GM19328 (cell line): ENCODE results near the gene UTP11.

ENCODE experiments used
- ATAC-seq: cut with Tn5 transposase; IDR thresholded peaks from one replicate; pipeline ENCODE4 v1.9.1; 2021; ENCODE audit warnings: mild to moderate bottlenecking, moderate library complexity; ENCODE audit not compliant: unreplicated experiment

UTP11 gene

DNA sequence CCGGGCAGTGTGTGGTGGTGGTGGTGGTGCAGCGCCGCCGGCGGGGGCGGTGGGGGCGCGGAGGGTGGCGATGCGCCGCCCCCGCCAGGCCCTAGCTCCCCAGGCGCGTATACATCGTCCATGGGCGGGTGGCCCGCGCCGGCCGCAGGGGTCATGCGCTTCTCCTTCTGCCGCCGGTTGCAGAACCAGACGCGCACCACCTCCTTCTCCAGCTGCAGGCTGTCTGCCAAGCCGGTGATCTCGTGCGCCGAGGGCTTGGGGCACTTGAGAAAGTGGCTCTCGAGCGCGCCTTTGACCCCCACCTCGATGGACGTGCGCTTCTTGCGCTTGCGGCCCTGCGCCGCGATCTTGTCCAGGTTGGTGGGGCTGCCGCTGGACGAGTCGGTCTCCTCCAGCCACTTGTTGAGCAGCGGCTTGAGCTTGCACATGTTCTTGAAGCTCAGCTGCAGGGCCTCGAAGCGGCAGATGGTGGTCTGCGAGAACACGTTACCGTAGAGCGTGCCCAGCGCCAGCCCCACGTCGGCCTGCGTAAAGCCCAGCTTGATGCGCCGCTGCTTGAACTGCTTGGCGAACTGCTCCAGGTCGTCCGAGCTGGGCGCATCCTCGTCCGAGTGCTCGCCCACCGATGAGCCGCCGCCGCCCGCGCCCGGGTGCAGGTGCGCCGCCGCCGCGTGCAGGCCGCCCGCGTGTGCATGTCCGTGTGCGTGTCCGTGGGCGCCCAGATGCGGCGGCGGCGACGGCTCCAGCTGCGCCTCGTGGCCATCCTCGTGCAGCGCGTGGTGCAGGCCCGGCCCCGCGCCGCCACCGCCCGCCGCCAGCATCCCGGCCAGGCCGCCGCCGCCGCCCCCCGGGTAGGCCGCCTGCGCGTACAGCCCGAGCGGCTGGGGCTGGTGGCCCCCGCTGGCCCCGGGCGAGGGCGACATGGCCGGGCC is 33.1 kb downstream of the UTP11 start:
- ATAC-seq = peak; percentile 8

- ATAC-seq = no peak
Observed at GRCh38 chr1:38046333-38046883, 33.9 kb downstream of the UTP11 start, which contains the start of gene POU3F1. TSS of gene POU3F1 (minus strand) at chr1:38046793. CDS start at chr1:38046743, 50 bp downstream.

- ATAC-seq = peak; percentile 57
Observed at GRCh38 chr1:38046884-38047602, 34.5 kb downstream of the UTP11 start.

- ATAC-seq = no peak
Observed at GRCh38 chr1:38047603-38048141, 35.1 kb downstream of the UTP11 start.

- ATAC-seq = no peak
Observed at GRCh38 chr1:38050397-38051078, 38.0 kb downstream of the UTP11 start.

- ATAC-seq = no peak
Observed at GRCh38 chr1:38051079-38051543, 38.6 kb downstream of the UTP11 start.

- ATAC-seq = no peak
Observed at GRCh38 chr1:38052750-38053415, 40.3 kb downstream of the UTP11 start.

DNA sequence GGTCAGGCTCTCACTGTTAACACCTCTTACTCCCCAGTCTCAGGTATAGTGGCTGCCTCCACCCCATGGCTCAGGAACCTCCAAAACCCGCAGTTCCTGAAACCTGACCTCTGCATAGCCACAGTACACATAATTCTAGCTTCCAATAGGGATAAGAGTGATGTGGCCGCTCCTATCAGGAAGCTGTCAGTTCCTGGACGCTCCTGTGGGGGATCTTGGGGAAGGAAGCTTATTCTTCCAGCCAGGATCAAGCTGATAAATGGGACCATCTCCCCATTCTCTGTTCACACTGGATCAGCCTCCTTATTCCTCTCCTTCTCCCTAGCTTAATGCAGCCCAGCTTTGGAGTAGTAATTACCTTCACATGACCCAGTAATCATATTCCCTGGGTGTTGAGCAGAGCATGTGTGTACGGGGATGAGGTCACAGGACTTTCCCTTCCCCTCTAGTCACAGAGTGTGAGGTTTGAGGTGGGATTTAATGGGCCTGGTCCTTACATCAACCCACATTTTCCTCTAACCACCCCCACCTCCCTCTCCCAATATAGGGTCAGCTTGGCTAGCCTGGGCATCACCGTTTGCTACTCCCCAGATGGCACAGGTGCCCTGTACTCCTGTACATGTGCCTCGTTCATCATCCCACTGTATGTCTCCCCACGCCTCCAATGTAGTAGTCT is 41.0 kb downstream of the UTP11 start:
- ATAC-seq = no peak

GRCh38 chr1:38055398-38055797 is 42.9 kb downstream of the UTP11 start:
- no peak for ATAC-seq

- ATAC-seq = no peak
Observed at GRCh38 chr1:38055965-38056364, 43.4 kb downstream of the UTP11 start.

DNA sequence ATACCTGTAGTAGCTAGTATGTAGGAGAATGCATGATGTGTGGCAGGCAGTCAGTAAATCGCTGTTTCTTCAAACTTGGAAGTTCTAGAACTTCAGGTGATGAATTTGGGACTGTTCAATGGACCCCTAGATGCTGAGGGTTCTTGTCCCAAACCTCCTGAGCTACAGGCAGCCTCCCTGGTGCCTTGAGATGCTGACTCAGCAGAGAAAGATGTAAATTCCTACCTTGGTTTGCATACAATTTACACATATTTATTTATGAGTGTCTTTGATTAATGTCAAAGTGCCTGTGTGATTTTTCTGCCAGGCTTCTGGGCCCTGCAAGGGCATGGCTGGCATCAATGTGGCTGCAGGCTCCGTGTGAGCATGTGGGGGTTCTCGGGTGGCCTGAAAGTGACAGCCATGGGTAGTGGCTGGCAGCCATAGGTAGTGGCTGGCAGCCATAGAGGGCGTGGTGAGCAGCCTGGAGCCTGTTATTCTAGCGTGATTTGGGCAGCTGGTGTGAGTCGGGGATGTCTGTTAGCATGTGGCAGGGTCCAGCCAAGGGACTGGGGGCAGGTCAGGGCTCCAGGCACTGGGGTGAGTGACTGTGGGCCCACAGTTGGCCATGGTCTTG is 47.2 kb downstream of the UTP11 start:
- ATAC-seq = no peak

- ATAC-seq = no peak
Observed at GRCh38 chr1:38060498-38060897, 48.0 kb downstream of the UTP11 start.

GRCh38 chr1:38061290-38061689 is 48.8 kb downstream of the UTP11 start:
- no peak for ATAC-seq

DNA sequence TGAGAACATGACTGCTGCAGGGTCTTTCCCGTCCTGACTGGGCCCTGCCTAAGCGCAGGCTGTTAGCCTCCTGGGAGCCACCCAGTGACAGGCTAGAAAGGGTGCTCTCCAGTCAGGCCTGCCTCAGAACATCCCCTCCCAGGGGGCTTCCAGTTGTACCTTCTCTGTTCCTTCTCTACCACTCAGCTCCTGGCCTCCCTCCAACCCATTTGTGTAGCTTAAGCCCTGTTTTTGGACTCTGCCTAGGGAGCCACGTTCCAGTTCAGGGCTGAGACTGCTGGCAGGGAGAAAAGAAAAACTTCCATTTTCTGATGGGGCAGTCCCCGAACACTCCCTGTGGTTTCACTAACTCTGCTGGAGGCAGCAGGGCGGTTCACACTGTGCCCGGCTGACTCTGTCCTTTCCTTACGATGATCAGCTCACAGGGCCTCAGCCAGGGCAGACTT is 49.4 kb downstream of the UTP11 start:
- no peak for ATAC-seq

GRCh38 chr1:38062361-38063288 is 50.1 kb downstream of the UTP11 start:
- ATAC-seq = no peak

DNA sequence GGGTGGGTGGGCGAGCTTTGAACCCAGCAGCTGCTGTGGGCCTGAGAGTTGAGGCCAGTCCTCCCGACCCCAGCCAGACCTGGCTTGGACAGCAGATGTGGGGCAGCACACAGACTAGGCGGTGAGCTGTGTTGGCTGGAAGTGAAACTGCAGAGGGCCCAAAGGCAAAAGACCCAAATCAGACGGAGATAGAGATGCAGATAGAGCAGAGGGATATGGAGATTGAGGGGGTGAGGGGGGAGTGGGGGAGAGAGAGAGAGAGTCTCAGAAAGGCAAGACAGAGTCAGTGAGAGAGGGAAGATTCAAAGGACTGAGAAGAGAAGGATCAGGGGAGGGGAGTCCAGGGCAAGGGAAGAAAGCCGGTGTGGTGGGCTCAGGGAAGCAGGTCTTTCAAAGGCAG is 51.1 kb downstream of the UTP11 start:
- ATAC-seq = no peak

DNA sequence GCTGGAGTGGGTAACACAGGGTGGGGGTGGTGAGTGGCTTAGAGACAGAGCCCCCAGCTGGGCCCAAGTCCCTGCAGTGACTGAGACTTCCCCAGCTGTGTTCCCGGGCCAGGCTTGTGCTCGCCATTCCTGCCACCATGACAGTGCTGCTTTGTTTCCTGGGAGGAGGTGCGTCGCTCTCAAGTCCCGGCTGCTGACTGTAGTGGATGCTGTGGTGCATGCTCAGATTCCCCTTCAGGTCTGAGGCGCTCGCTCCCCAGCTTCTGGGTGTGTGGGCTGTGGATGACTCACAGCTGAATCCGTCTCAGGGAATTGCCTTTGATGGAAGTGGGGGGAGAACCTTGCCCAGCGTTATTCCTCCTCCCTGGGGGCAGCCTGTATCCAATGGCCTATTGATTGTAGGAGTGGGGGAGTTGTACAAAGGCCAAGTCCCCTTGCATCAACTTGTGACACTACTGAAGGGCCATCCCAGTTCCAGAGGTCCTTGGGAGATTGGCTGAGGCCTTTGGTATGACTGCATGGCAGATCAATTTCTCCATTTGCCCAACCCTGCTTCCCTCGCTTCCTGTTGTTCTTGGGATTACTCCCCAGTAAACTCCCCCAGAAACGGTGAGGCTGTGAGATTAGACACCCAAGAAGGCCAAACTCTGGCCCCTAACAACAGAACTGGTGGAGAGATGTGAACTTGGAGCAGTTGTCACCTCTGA is 51.8 kb downstream of the UTP11 start:
- no peak for ATAC-seq
